ENCODE measurements around the gene KIF15. TPM values are rescaled to one million over a fixed set of nuclear protein-coding genes. Genes with fewer than 3 reads are reported as not detected.

KIF15 gene
- total RNA-seq, 1 donor from 2014 or later = 6.3 TPM

DNA sequence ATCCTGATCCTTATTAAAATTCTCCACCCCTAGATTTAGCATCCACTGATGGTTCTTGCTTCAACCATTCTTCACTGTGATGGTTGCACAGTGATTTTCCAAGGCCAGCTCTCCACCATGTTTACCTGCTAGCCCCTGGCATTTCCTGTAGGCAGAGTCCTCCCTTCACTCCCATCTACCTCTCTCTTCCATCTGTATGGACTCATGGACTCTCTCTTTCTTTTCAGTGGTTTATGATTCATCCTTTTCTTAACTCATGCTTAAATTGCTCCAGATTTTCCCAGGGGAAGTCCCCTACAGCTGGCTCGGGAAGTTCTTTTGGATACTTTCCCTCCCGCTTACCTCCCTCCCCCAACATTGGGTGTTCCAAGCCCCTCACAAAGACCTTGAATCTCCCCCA lies 131.5 kb downstream of the KIF15 start:
- Histone ChIP-seq H3K4me3 (ENCODE audit: low read length in 3 of 3) (no peak overlapping the region), H3K27me3 (ENCODE audit: control insufficient read depth in 3 of 3, insufficient read depth in 3 of 3, low read length in 3 of 3) (peaks cover 0 to 2% (median 0%) of the 10 kb centered on the region in 3 donors), H3K4me1 (ENCODE audit: control insufficient read depth in 3 of 3, insufficient read depth in 3 of 3, low read length in 3 of 3) (no peaks in the 10 kb centered on the region), H3K9me3 (ENCODE audit: control insufficient read depth in 3 of 3, low read length in 3 of 3) (no peaks in the 10 kb centered on the region), H3K9ac (ENCODE audit: low read depth in 1 of 3, low read length in 3 of 3) (no peak overlapping the region), H3K27ac (ENCODE audit: low read depth, low read length) (no peak overlapping the region), H3K36me3 (ENCODE audit: control insufficient read depth in 3 of 3, insufficient read depth in 3 of 3, low read length in 3 of 3) (no peaks in the 10 kb centered on the region)

DNA sequence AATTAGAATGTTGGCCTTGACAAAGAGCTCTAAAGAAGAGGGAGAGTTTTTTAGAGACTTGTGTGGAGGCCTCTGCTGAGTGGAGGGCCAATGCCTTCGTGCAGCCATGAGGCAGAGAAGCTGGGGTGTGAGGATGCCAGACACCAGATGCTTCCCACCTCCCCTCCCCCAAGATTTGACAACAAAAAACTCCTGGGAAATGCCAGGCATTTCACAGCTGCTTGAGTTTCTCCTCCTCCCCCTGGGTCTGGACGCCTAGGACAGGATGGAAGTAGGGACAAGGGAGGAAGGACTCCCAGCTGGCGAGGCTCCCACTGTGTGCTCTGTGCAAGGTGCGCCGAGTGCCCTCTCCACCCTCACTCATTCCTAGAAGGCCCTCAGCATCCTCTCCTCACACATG lies 132.9 kb downstream of the KIF15 start:
- H3K4me3 ChIP-seq (ENCODE audit: low read length in 3 of 3) = no peak overlapping the region
- no peak overlapping the region for H3K9ac ChIP-seq (ENCODE audit: low read depth in 1 of 3, low read length in 3 of 3)
- H3K27ac ChIP-seq (ENCODE audit: low read depth, low read length) = no peak overlapping the region
- H3K27me3 ChIP-seq (ENCODE audit: control insufficient read depth in 3 of 3, insufficient read depth in 3 of 3, low read length in 3 of 3) = peaks cover under 1 to 14% (median 9%) of the 10 kb centered on the region in 3 donors
- no peaks in the 10 kb centered on the region for H3K9me3 ChIP-seq (ENCODE audit: control insufficient read depth in 3 of 3, low read length in 3 of 3)
- no peaks in the 10 kb centered on the region for H3K4me1 ChIP-seq (ENCODE audit: control insufficient read depth in 3 of 3, insufficient read depth in 3 of 3, low read length in 3 of 3)
- H3K36me3 ChIP-seq (ENCODE audit: control insufficient read depth in 3 of 3, insufficient read depth in 3 of 3, low read length in 3 of 3) = no peaks in the 10 kb centered on the region

DNA sequence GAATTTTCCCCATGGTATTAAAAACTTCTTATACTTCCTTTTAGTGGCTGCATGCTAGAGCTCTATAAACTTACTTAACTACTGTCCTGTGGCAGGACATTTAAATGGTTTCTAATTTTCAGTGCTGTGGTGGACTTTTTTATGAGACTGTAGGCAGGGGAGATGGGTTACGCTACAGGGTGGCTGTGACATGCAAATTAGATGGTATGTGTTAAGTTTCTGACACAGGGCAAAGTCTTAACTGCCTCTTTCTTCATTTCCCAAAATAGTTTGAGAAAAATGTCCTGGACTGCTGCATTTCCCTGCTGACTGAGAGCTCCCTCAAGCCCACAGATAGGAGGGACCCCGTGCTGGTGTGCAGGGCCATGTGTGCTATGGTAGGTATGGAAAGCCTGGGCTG lies 134.8 kb downstream of the KIF15 start:
- no peaks in the 10 kb centered on the region for H3K9me3 ChIP-seq (ENCODE audit: control insufficient read depth in 3 of 3, low read length in 3 of 3)
- H3K27me3 ChIP-seq (ENCODE audit: control insufficient read depth in 3 of 3, insufficient read depth in 3 of 3, low read length in 3 of 3) = peaks cover 10 to 21% (median 16%) of the 10 kb centered on the region in 3 donors
- no peak overlapping the region for H3K9ac ChIP-seq (ENCODE audit: low read depth in 1 of 3, low read length in 3 of 3)
- H3K36me3 ChIP-seq (ENCODE audit: control insufficient read depth in 3 of 3, insufficient read depth in 3 of 3, low read length in 3 of 3) = no peaks in the 10 kb centered on the region
- no peak overlapping the region for H3K4me3 ChIP-seq (ENCODE audit: low read length in 3 of 3)
- no peak overlapping the region for H3K27ac ChIP-seq (ENCODE audit: low read depth, low read length)
- H3K4me1 ChIP-seq (ENCODE audit: control insufficient read depth in 3 of 3, insufficient read depth in 3 of 3, low read length in 3 of 3) = no peaks in the 10 kb centered on the region

DNA sequence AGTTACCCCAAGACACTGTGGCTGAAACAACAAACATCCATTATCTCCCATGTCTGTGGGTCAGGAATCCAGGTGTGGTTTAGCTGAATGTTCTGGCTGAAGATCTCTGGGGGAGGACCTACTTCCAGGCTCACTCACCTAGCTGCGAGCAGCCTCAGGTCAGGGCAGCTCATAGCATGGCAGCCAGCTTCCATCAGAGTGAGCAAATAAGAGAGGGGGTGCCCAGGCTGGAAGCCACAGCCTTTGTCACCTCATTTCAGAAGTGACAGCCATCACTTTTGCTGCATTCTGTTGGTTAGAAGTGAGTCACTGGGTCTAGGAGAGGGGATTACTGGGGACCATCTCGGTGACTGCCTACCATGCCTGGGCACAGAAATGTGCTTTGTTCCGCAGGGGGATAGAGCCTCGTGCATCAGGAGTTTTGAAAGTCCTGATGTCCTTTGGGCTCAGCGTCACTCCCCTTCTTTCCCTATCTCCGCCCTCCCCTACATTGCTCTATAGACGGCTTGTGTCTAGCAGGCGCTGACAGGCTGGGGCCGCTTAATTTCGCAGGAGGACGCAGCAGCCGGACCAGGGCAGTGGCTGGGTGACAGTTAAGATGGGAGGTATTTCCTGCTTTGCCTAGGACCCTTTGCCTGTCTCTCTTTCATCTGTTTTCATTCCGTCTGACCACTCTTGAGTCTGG lies 138.2 kb downstream of the KIF15 start:
- H3K9ac ChIP-seq (ENCODE audit: low read depth in 1 of 3, low read length in 3 of 3) = no peak overlapping the region
- no peak overlapping the region for H3K4me3 ChIP-seq (ENCODE audit: low read length in 3 of 3)
- H3K9me3 ChIP-seq (ENCODE audit: control insufficient read depth in 3 of 3, low read length in 3 of 3) = no peaks in the 10 kb centered on the region
- H3K27ac ChIP-seq (ENCODE audit: low read depth, low read length) = no peak overlapping the region
- H3K27me3 ChIP-seq (ENCODE audit: control insufficient read depth in 3 of 3, insufficient read depth in 3 of 3, low read length in 3 of 3) = peaks cover 10 to 22% (median 22%) of the 10 kb centered on the region in 3 donors
- no peaks in the 10 kb centered on the region for H3K4me1 ChIP-seq (ENCODE audit: control insufficient read depth in 3 of 3, insufficient read depth in 3 of 3, low read length in 3 of 3)
- H3K36me3 ChIP-seq (ENCODE audit: control insufficient read depth in 3 of 3, insufficient read depth in 3 of 3, low read length in 3 of 3) = no peaks in the 10 kb centered on the region

DNA sequence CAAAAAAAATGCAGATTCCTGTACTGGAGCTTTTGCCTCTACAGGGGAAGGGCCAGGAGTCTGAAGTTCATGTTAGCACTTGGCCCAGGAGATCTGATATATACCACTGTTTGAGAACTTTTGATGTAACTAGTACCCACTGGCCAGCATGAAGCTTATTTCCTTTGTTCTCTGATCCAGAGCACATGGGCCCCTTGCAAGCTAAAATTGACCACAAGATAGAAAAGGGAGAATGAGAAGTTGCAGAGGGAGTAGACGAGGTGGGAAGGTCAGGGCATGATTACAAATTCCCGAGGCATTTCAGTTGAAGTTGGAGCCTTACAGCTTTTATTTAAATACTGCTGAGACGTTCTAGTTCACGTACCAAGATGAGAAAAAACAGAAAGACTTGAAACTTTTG lies 141.0 kb downstream of the KIF15 start:
- Histone ChIP-seq H3K36me3 (ENCODE audit: control insufficient read depth in 3 of 3, insufficient read depth in 3 of 3, low read length in 3 of 3) (no peaks in the 10 kb centered on the region), H3K27me3 (ENCODE audit: control insufficient read depth in 3 of 3, insufficient read depth in 3 of 3, low read length in 3 of 3) (peaks cover 10 to 22% (median 22%) of the 10 kb centered on the region in 3 donors), H3K27ac (ENCODE audit: low read depth, low read length) (no peak overlapping the region), H3K4me1 (ENCODE audit: control insufficient read depth in 3 of 3, insufficient read depth in 3 of 3, low read length in 3 of 3) (no peaks in the 10 kb centered on the region), H3K4me3 (ENCODE audit: low read length in 3 of 3) (no peak overlapping the region), H3K9ac (ENCODE audit: low read depth in 1 of 3, low read length in 3 of 3) (no peak overlapping the region), H3K9me3 (ENCODE audit: control insufficient read depth in 3 of 3, low read length in 3 of 3) (peaks cover 0 to 2% (median 0%) of the 10 kb centered on the region in 3 donors)

Other genes with a start within 250 kb of the KIF15 start
- gene ZKSCAN7, start 206.6 kb upstream of the KIF15 start, total RNA-seq = 15.7 TPM
- gene ZNF660, start 176.8 kb upstream of the KIF15 start, total RNA-seq = 3.1 TPM
- 11.5 TPM for gene ZNF197, start 136.8 kb upstream of the KIF15 start, total RNA-seq
- 11.5 TPM for gene ZNF35, start 113.1 kb upstream of the KIF15 start, total RNA-seq
- gene ZNF502, start 49.1 kb upstream of the KIF15 start, total RNA-seq = 5.2 TPM
- gene ZNF501, start 32.2 kb upstream of the KIF15 start, total RNA-seq = 5.2 TPM
- gene KIAA1143, start 175 bp upstream of the KIF15 start, total RNA-seq = 12.0 TPM
- 7.3 TPM for gene TMEM42, start 100.1 kb downstream of the KIF15 start, total RNA-seq
- gene TGM4, start 112.8 kb downstream of the KIF15 start, total RNA-seq = not detected
- 25.6 TPM for gene ZDHHC3, start 214.4 kb downstream of the KIF15 start, total RNA-seq
- gene EXOSC7, start 214.4 kb downstream of the KIF15 start, total RNA-seq = 36.0 TPM

All from skeletal muscle tissue (tissue), 4 donors.